ENCODE data around the gene SIAH2. TPM values are rescaled to one million over a fixed set of nuclear protein-coding genes. Genes with fewer than 3 reads are reported as not detected.

Gene SIAH2
- total RNA-seq, 3 donors from 2014 or later = 37.4 to 40.3 (median 39.1) TPM

DNA sequence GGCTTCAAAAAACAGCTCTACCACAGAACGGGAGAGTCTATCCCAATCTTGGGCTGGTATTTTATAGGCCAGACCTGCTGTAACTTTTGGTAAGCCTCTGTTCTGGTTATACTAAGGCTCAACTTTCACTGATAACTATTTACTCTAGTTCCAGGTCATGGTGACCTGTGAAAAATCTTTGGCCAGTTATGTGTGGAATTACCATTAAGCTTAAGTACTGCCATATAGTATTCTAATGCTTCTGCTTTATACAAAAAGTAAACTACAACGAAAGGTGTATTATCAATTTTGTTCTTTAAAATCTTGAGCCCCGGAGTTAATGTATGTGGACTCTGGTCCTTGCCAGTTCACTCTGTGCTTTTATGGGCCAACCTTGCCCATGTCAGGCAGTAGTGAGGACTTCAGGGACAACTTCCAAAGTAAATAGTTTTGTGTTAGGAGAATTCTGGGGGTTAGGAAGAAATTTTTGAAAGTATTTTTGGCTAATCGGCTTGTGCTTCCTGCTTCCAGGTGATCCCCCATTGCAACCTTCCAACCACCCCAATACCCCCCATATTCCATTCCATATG, 6.4 kb downstream of the SIAH2 start:
- no peak for DNase-seq (ENCODE audit: low spot score in 2 of 2)
- Histone ChIP-seq H3K27ac (peak overlapping the region; percentile 16 to 21), H3K9me3 (no peaks in the 10 kb centered on the region), H3K27me3 (no peaks in the 10 kb centered on the region), H3K36me3 (no peaks in the 10 kb centered on the region), H3K4me1 (peaks cover 0 to 4% of the 10 kb centered on the region in 2 donors), H3K4me3 (no peak overlapping the region)
- intact Hi-C loops (cut with DNase I; ENCODE audit: low total_unique reads) = loop anchor here (5.0 kb wide), 1 partner anchor 364 kb away; no protein-coding TSS in a partner anchor
- no peak for TF ChIP-seq POLR2A (IDR thresholded peaks at IDR 0.05)
- no peak for TF ChIP-seq POLR2AphosphoS5 (IDR thresholded peaks at IDR 0.05)
- TF ChIP-seq, protein P1, sequence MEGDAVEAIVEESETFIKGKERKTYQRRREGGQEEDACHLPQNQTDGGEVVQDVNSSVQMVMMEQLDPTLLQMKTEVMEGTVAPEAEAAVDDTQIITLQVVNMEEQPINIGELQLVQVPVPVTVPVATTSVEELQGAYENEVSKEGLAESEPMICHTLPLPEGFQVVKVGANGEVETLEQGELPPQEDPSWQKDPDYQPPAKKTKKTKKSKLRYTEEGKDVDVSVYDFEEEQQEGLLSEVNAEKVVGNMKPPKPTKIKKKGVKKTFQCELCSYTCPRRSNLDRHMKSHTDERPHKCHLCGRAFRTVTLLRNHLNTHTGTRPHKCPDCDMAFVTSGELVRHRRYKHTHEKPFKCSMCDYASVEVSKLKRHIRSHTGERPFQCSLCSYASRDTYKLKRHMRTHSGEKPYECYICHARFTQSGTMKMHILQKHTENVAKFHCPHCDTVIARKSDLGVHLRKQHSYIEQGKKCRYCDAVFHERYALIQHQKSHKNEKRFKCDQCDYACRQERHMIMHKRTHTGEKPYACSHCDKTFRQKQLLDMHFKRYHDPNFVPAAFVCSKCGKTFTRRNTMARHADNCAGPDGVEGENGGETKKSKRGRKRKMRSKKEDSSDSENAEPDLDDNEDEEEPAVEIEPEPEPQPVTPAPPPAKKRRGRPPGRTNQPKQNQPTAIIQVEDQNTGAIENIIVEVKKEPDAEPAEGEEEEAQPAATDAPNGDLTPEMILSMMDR (IDR thresholded peaks at IDR 0.05) = no peak

DNA sequence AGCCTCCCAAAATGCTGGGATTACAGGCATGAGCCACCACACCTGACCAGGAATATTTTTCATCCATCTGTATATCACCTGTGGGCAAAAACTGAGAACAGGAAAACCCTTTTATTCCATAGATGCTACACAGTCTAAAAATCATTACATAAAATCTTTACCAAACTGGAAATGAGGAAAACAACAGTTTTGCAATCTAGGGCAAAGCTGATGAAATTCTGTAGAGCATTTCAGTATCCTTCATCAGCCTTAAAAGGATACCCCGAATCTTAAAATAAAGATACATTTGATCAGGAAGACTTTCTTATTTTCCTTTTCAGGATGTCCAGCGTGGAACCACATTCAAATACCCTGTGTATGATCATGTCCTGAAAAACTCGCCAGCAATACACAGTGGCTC, 7.1 kb downstream of the SIAH2 start:
- Histone ChIP-seq H3K27me3 (no peaks in the 10 kb centered on the region), H3K4me3 (no peak overlapping the region), H3K9me3 (no peaks in the 10 kb centered on the region), H3K36me3 (no peaks in the 10 kb centered on the region), H3K27ac (peak overlapping the region; percentile 21 to 28), H3K4me1 (no peaks in the 10 kb centered on the region)
- no peak for TF ChIP-seq POLR2A (IDR thresholded peaks at IDR 0.05)
- TF ChIP-seq POLR2AphosphoS5 (IDR thresholded peaks at IDR 0.05) = no peak
- TF ChIP-seq, protein P1 (IDR thresholded peaks at IDR 0.05) = no peak
- no peak for DNase-seq (ENCODE audit: low spot score in 2 of 2)
- intact Hi-C loops (cut with DNase I; ENCODE audit: low total_unique reads) = loop anchor here (5.0 kb wide), 1 partner anchor 364 kb away; no protein-coding TSS in a partner anchor

DNA sequence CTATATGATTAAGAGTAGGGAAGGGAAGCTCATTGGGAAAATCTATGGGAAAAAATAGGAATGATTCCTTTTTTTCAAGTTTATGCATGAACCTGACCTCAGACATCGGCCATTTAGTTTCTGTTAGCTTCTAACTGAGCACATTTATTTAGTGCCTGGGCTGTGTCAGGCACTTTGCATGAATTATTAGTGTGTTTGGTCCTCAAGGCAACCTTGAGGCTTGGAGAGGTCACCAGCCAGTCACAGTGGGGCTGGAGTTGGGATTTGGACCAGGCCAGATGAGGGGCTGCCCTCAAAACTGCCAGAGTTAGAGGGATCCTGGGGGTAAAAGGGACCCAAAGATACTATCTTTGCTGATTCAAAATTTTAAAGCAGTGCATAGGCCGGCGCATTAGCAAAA, 8.1 kb downstream of the SIAH2 start:
- no peak overlapping the region for H3K27ac ChIP-seq
- no peak for TF ChIP-seq POLR2AphosphoS5 (IDR thresholded peaks at IDR 0.05)
- TF ChIP-seq, protein P1 (IDR thresholded peaks at IDR 0.05) = no peak
- no peak for TF ChIP-seq POLR2A (IDR thresholded peaks at IDR 0.05)
- H3K36me3 ChIP-seq = no peaks in the 10 kb centered on the region
- H3K9me3 ChIP-seq = no peaks in the 10 kb centered on the region
- no peaks in the 10 kb centered on the region for H3K4me1 ChIP-seq
- no peaks in the 10 kb centered on the region for H3K27me3 ChIP-seq
- intact Hi-C loops (cut with DNase I; ENCODE audit: low total_unique reads) = loop anchor here (5.0 kb wide), 1 partner anchor 363 kb away; no protein-coding TSS in a partner anchor
- no peak overlapping the region for H3K4me3 ChIP-seq
- DNase-seq (ENCODE audit: low spot score in 2 of 2) = no peak

DNA sequence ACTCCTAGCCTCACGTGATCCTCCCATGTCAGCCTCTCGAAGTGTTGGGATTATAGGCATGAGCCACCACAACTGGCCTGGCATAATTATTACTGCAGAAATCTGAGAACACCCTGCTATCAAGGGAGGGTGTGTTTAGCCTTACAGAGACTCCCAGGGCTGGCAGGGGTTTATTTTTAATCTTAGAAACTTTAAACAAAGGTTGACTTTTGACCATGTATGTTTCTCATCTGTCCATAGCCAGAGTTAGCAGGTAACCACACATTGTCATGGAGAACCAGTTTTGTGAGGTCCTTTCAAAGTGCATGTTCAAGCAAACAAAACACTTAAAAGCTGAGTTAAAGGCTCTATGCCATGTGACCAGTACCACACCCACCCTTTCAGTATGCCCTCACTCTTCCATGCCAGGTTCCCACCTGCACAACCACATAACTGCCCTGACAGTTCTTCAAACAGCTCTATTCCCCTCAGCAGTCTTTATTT, 11.1 kb downstream of the SIAH2 start:
- H3K4me3 ChIP-seq = no peak overlapping the region
- no peak for DNase-seq (ENCODE audit: low spot score in 2 of 2)
- TF ChIP-seq, protein P1 (IDR thresholded peaks at IDR 0.05) = no peak
- TF ChIP-seq POLR2A (IDR thresholded peaks at IDR 0.05) = no peak
- no peak for TF ChIP-seq POLR2AphosphoS5 (IDR thresholded peaks at IDR 0.05)
- H3K4me1 ChIP-seq = no peaks in the 10 kb centered on the region
- no peaks in the 10 kb centered on the region for H3K9me3 ChIP-seq
- H3K27ac ChIP-seq = no peak overlapping the region
- intact Hi-C loops (cut with DNase I; ENCODE audit: low total_unique reads) = no loop called here
- H3K27me3 ChIP-seq = no peaks in the 10 kb centered on the region
- H3K36me3 ChIP-seq = no peaks in the 10 kb centered on the region

DNA sequence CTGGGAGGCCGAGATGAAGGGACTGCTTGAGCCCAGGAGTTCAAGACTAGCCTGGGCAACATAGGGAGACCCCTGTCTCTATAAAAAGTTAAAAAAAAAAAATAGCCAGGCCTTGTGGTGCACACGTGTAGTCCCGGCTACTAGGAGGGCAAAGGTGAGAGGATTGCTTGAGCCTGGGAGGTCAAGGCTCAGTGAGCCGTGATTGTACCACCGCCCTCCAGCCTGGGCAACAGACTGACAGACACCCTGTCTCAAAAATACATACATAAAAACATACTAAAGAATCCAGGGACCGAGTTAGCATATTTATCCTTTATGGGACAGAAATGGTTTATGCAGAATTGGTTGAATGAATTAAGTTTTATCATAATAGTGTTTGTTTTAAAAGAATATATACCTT, 13.7 kb downstream of the SIAH2 start:
- H3K27me3 ChIP-seq = no peaks in the 10 kb centered on the region
- no peaks in the 10 kb centered on the region for H3K9me3 ChIP-seq
- no peaks in the 10 kb centered on the region for H3K36me3 ChIP-seq
- no peak for TF ChIP-seq POLR2A (IDR thresholded peaks at IDR 0.05)
- no peak for TF ChIP-seq POLR2AphosphoS5 (IDR thresholded peaks at IDR 0.05)
- TF ChIP-seq, protein P1 (IDR thresholded peaks at IDR 0.05) = no peak
- intact Hi-C loops (cut with DNase I; ENCODE audit: low total_unique reads) = no loop called here
- DNase-seq (ENCODE audit: low spot score in 2 of 2) = no peak
- H3K4me1 ChIP-seq = no peaks in the 10 kb centered on the region
- H3K27ac ChIP-seq = no peak overlapping the region
- H3K4me3 ChIP-seq = no peak overlapping the region

Data from breast epithelium (tissue), 4 donors.